SK-N-SH (cell line): Measurements from ENCODE around the gene SARDH. TPM values are rescaled to one million over a fixed set of nuclear protein-coding genes. Genes with fewer than 3 reads are reported as not detected.

Source experiments
- CTCF ChIA-PET: fragments of 300-600, 350-600 bp; formaldehyde crosslinking; extraction: SDS; loops from one replicate; lab custom pipeline; 2021; lab: Yijun Ruan, JAX
- POLR2A ChIA-PET: fragments of 350-600 bp; sonication (Branson Sonifier 250); formaldehyde crosslinking; extraction: SDS; loops from one replicate; lab custom pipeline; 2020; ENCODE audit warnings: antibody characterized with exemption, inconsistent platforms; lab: Yijun Ruan, JAX
- DNase-seq: peaks from one replicate; pipeline ENCODE4 v3.0.0; 2012
- H2AFZ ChIP-seq: fragments of 200-600 bp; sonication (generic); 2 replicates; pipeline ENCODE4 v1.8.1; 2016; ENCODE audit warnings: antibody characterized with exemption, mild to moderate bottlenecking, low read depth
- H3F3A ChIP-seq: fragments of 200-600 bp; sonication (generic); replicated peaks from 2 replicates; pipeline ENCODE3; 2016; ENCODE audit warnings: antibody characterized with exemption, mild to moderate bottlenecking; ENCODE audit not compliant: insufficient read depth
- H3K27ac ChIP-seq, 2 experiments: fragments of 200-500 bp in 1 of 2; fragments of 200-600 bp in 1 of 2; sonication (Bioruptor generic) in 1 of 2; sonication (generic), shearing (Covaris generic) in 1 of 2; 2 replicates each; pipeline versions ENCODE4 v1.5.1 to v1.6.1; 2014 to 2016; ENCODE audit warnings: low read depth in 2 of 2, inconsistent platforms in 1 of 2, low read length in 1 of 2, mild to moderate bottlenecking in 1 of 2, mixed read lengths in 1 of 2
- H3K27me3 ChIP-seq: fragments of 200-600 bp; sonication (generic), shearing (Covaris generic); 2 replicates; pipeline ENCODE4 v1.6.1; 2016; ENCODE audit warnings: mixed run types; ENCODE audit not compliant: insufficient read depth
- H3K36me3 ChIP-seq, 2 experiments: fragments of 200-500 bp in 1 of 2; fragments of 200-600 bp in 1 of 2; sonication (Bioruptor generic) in 1 of 2; sonication (generic) in 1 of 2; replicated peaks in 1 of 2; 2 replicates each; pipeline versions ENCODE3 to v1.5.1; 2014 to 2016; ENCODE audit warnings: low read length in 1 of 2, mild to moderate bottlenecking in 1 of 2; ENCODE audit not compliant: insufficient read depth in 2 of 2, control insufficient read depth in 1 of 2
- H3K4me1 ChIP-seq, 2 experiments: fragments of 200-500 bp in 1 of 2; fragments of 200-600 bp in 1 of 2; sonication (Bioruptor generic) in 1 of 2; sonication (generic), shearing (Covaris generic) in 1 of 2; 2 replicates each; pipeline versions ENCODE4 v1.5.1 to v1.6.1; 2014 to 2016; ENCODE audit warnings: low read depth in 1 of 2, low read length in 1 of 2, mixed run types in 1 of 2; ENCODE audit not compliant: insufficient read depth in 2 of 2, control insufficient read depth in 1 of 2
- H3K4me2 ChIP-seq: fragments of 200-600 bp; sonication (generic), shearing (Covaris generic); 2 replicates; pipeline ENCODE4 v1.6.1; 2017; ENCODE audit warnings: mixed run types
- H3K4me3 ChIP-seq, 2 experiments: fragments of 200-500 bp in 1 of 2; fragments of 200-600 bp in 1 of 2; sonication (Bioruptor generic) in 1 of 2; sonication (generic), shearing (Covaris generic) in 1 of 2; 2 replicates each; pipeline versions ENCODE4 v1.5.1 to v1.8.1; 2014 to 2016; ENCODE audit warnings: low read depth in 2 of 2, inconsistent platforms in 1 of 2, low read length in 1 of 2, mild to moderate bottlenecking in 1 of 2, mixed read lengths in 1 of 2, moderate library complexity in 1 of 2
- H3K79me2 ChIP-seq: fragments of 200-600 bp; sonication (generic); 2 replicates; pipeline ENCODE4 v1.8.1; 2017; ENCODE audit warnings: mild to moderate bottlenecking; ENCODE audit not compliant: insufficient read depth
- H3K9ac ChIP-seq: fragments of 200-600 bp; sonication (generic); 2 replicates; pipeline ENCODE4 v1.6.1; 2017; ENCODE audit warnings: mixed run types
- H3K9me2 ChIP-seq: fragments of 200-600 bp; sonication (generic); 2 replicates; pipeline ENCODE4 v1.6.1; 2017; ENCODE audit warnings: mixed run types
- H3K9me3 ChIP-seq: fragments of 200-600 bp; sonication (generic); 2 replicates; pipeline ENCODE4 v1.6.1; 2017; ENCODE audit warnings: mixed run types, mild to moderate bottlenecking, moderate library complexity
- H4K20me1 ChIP-seq: fragments of 200-600 bp; sonication (generic); 2 replicates; pipeline ENCODE4 v1.6.1; 2017; ENCODE audit warnings: mild to moderate bottlenecking, mixed run types; ENCODE audit not compliant: insufficient read depth
- CHD2 ChIP-seq: fragments of 150-350 bp; IDR thresholded peaks from 2 replicates; pipeline ENCODE4 v1.6.1; 2018; ENCODE audit warnings: low read length; ENCODE audit not compliant: partially characterized antibody
- EP300 ChIP-seq, 2 experiments: IDR thresholded peaks; 2 replicates each; pipeline versions ENCODE4 v1.4.0 to v1.6.1; 2012; ENCODE audit warnings: borderline replicate concordance in 1 of 2, low read depth in 1 of 2, low read length in 1 of 2
- FOXM1 ChIP-seq: IDR thresholded peaks from 2 replicates; pipeline ENCODE4 v1.4.0; 2012; ENCODE audit warnings: low read depth, mild to moderate bottlenecking
- IRF3 ChIP-seq: fragments of 150-350 bp; IDR thresholded peaks from 2 replicates; pipeline ENCODE4 v1.6.1; 2016; ENCODE audit warnings: mild to moderate bottlenecking, low read depth, low read length
- MXI1 ChIP-seq: IDR thresholded peaks from 2 replicates; pipeline ENCODE4 v1.6.1; 2012; ENCODE audit warnings: mild to moderate bottlenecking, low read depth, low read length, improper control_type of control experiment
- NFIC ChIP-seq: IDR thresholded peaks from 2 replicates; pipeline ENCODE4 v1.4.0; 2012; ENCODE audit warnings: borderline replicate concordance
- POLR2AphosphoS5 ChIP-seq: IDR thresholded peaks from 2 replicates; pipeline ENCODE4 v1.6.1; 2012; ENCODE audit warnings: low read depth, low read length
- RCOR1 ChIP-seq: fragments of 150-350 bp; IDR thresholded peaks from 2 replicates; pipeline ENCODE4 v1.6.1; 2017; ENCODE audit warnings: antibody characterized with exemption, low read length
- SIN3A ChIP-seq: IDR thresholded peaks from 2 replicates; pipeline ENCODE4 v1.6.1; 2012; ENCODE audit warnings: low read depth, mild to moderate bottlenecking, low read length, moderate library complexity, borderline replicate concordance
- USF2 ChIP-seq: fragments of 150-350 bp; IDR thresholded peaks from 2 replicates; pipeline ENCODE4 v1.6.1; 2017; ENCODE audit warnings: antibody characterized with exemption, low read length, low read depth, borderline replicate concordance
- WGBS: methylation state at CpG from one replicate; pipeline ENCODE4 v1.1.6; 2017; ENCODE audit warnings: low lambda C conversion rate; 5-methylcytosine and 5-hydroxymethylcytosine counted together
- polyA plus RNA-seq, 3 experiments: library from polyadenylated mRNA; depleted of rRNA; stranded (reverse); fragments of >200 nt; gene quantifications; 2 replicates each; pipeline ENCODE4 v1.2.3, GENCODE V29; 2012
- TF ChIP-seq, protein P1 (sequence below): IDR thresholded peaks from 2 replicates; pipeline ENCODE4; 2012

The SARDH gene
- polyA plus RNA-seq, 1 of the 3 experiments (the other 2 are of a cell fraction) = 5.9 TPM

DNA sequence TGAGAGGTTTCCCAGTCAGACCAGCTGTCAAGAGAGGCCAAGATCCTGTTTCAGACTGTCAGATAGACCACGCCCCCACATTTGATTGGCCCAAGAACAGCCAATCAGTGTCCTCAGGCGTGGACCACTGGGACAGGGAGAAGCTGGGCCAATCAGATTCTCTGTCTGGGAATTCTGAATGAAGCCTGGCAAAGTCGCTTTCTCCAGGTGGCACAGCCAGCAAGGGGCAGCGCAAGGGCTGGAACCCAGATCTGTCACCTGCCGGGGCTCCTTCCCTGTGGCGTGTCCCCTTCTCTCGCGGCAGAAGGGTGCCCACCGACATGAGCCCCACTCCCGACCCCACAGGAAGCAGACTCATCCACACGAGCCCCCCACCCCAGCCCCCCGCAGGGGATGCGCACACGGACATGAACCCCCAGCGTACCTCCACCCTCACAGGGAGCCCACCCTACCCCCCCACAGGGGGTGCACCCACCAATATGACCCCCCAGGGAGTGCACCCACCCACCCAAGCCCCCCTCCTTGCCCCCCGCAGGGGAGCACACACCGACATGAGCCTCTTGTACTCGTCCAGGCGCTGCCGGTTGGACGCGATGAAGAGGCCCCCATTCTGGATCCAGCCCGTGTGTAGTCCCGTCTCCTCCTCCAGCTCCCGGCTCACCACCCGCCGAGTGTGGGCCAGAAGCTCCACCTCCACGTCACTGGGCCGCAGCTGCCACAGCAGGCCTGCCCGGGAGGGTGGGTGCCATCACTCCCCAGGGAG is 6.1 kb downstream of the SARDH start:
- 78% methylated on average over 12 of the region's 30 CpGs for WGBS
- Histone ChIP-seq H3K79me2 (no peaks in the 10 kb centered on the region), H3K9me2 (no peaks in the 10 kb centered on the region), H3F3A (no peaks in the 10 kb centered on the region), H3K9ac (no peak overlapping the region), H2AFZ (no peak overlapping the region), H3K27me3 (no peaks in the 10 kb centered on the region), H3K36me3 (no peaks in the 10 kb centered on the region), H3K9me3 (no peaks in the 10 kb centered on the region), H3K4me1 (peaks cover 0 to 6% of the 10 kb centered on the region in 2 experiments; a peak in 1 of 4 replicates), H3K4me3 (no peak overlapping the region), H4K20me1 (no peaks in the 10 kb centered on the region), H3K4me2 (no peak overlapping the region), H3K27ac (no peak overlapping the region)
- DNase-seq = peak; percentile 81
- ChIA-PET POLR2A (no interaction called here), CTCF (interaction anchor here (0.7 to 8.7 kb wide), 4 partner anchors 10 to 263 kb away, joined by 3 to 52 read pairs (median 5); no protein-coding TSS in a partner anchor)
- TF ChIP-seq MXI1 = peak; percentile 43; the same call in 1 of the 2 replicates
- TF ChIP-seq RCOR1 = no peak
- TF ChIP-seq, protein P1, sequence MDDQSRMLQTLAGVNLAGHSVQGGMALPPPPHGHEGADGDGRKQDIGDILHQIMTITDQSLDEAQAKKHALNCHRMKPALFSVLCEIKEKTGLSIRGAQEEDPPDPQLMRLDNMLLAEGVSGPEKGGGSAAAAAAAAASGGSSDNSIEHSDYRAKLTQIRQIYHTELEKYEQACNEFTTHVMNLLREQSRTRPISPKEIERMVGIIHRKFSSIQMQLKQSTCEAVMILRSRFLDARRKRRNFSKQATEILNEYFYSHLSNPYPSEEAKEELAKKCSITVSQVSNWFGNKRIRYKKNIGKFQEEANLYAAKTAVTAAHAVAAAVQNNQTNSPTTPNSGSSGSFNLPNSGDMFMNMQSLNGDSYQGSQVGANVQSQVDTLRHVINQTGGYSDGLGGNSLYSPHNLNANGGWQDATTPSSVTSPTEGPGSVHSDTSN = peak; percentile 41; the same call in 1 of the 2 replicates
- no peak for TF ChIP-seq FOXM1
- no peak for TF ChIP-seq NFIC

DNA sequence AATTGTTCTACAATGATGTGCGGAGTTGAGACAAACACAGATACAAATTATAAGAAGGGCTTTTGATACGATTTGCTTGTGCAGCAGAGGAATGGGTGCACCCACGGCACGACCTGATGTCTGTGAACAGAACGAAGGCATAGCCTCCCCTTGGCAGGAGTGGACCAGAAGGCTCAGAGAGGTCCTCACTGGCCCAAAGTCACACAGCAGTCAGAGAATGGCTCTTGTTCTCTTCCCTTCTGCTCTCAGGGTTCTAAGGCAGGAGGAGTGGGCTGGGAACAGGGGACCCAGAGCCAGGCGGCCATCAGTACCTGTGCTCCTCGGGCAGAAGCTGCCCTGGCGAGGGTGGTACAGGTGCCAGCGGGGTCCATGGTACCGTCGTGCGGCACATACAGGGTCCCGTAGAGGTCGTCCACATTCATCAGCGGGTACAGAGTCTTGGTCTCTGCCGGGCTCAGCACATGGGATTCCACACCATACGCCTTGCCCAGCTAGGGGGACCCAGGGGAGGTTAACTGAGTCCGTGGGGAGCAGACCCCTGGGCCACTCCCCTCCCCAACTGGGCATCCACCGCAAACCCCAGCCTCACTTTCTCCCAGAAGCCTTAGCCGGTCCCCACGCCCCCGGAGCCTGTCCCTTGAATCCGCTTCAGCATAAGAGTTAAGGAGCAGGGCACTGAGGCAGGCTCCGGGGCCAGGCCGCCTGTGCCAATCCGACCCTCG is 7.0 kb downstream of the SARDH start:
- Histone ChIP-seq H3K4me1 (peaks cover 0 to 5% of the 10 kb centered on the region in 2 experiments; a peak in 1 of 4 replicates), H3K79me2 (no peaks in the 10 kb centered on the region), H3K9me3 (no peaks in the 10 kb centered on the region), H3F3A (no peaks in the 10 kb centered on the region), H4K20me1 (no peaks in the 10 kb centered on the region), H3K27ac (no peak overlapping the region), H3K9ac (no peak overlapping the region), H3K36me3 (no peaks in the 10 kb centered on the region), H3K9me2 (no peaks in the 10 kb centered on the region), H3K4me2 (no peak overlapping the region), H2AFZ (no peak overlapping the region), H3K27me3 (no peaks in the 10 kb centered on the region), H3K4me3 (no peak overlapping the region)
- no peak for DNase-seq
- CTCF ChIA-PET = interaction anchor here (1.1 to 8.7 kb wide), 3 partner anchors 11 to 263 kb away, joined by 3 to 52 read pairs (median 4); no protein-coding TSS in a partner anchor
- TF ChIP-seq IRF3 = no peak
- TF ChIP-seq USF2 = no peak
- TF ChIP-seq NFIC = no peak
- no peak for TF ChIP-seq POLR2AphosphoS5
- TF ChIP-seq EP300 (IDR thresholded peaks at IDR 0.05; ENCODE audit: borderline replicate concordance in 1 of 2, low read depth in 1 of 2, low read length in 1 of 2) = no peak
- no peak for TF ChIP-seq CHD2
- no peak for TF ChIP-seq SIN3A
- TF ChIP-seq MXI1 = no peak
- 79% methylated on average over 15 of the region's 27 CpGs for WGBS
- POLR2A ChIA-PET = no interaction called here
